MM.1S (cell line): Measurements from ENCODE around the gene MYL5.

Experiments used
- DNase-seq: peaks from one replicate; pipeline ENCODE4 v3.0.0-alpha.2; 2015
- H2AFZ ChIP-seq: fragments of 300-600 bp; sonication (generic); 2 replicates; pipeline ENCODE4 v1.6.0; 2016; ENCODE audit warnings: antibody characterized with exemption, low read length
- H3F3A ChIP-seq: fragments of 300-600 bp; sonication (generic); 2 replicates; pipeline ENCODE4 v1.6.1; 2016; ENCODE audit warnings: mild to moderate bottlenecking, antibody characterized with exemption, low read length, moderate library complexity, mixed read lengths; ENCODE audit not compliant: insufficient read depth
- H3K27ac ChIP-seq: fragments of 300-600 bp; sonication (generic); 2 replicates; pipeline ENCODE4 v1.5.1; 2016; ENCODE audit warnings: mild to moderate bottlenecking, low read length
- H3K27me3 ChIP-seq: fragments of 300-600 bp; sonication (generic); replicated peaks from 2 replicates; pipeline ENCODE4 v1.6.0; 2016; ENCODE audit warnings: low read length; ENCODE audit not compliant: insufficient read depth
- H3K36me3 ChIP-seq: fragments of 300-600 bp; sonication (generic); replicated peaks from 2 replicates; pipeline ENCODE4 v1.6.1; 2016; ENCODE audit warnings: mild to moderate bottlenecking, low read length, mixed read lengths; ENCODE audit not compliant: insufficient read depth
- H3K4me1 ChIP-seq: fragments of 300-600 bp; sonication (generic); 2 replicates; pipeline ENCODE4 v1.6.1; 2016; ENCODE audit warnings: low read length, mixed read lengths
- H3K4me2 ChIP-seq: fragments of 300-600 bp; sonication (generic); 2 replicates; pipeline ENCODE4 v1.6.0; 2016; ENCODE audit warnings: low read depth, low read length
- H3K4me3 ChIP-seq: fragments of 300-600 bp; sonication (generic); 2 replicates; pipeline ENCODE4 v1.5.1; 2016; ENCODE audit warnings: low read length, mixed read lengths
- H3K79me2 ChIP-seq: fragments of 300-600 bp; sonication (generic); 2 replicates; pipeline ENCODE4 v1.6.1; 2016; ENCODE audit warnings: mixed run types, low read length, mixed read lengths
- H3K9ac ChIP-seq: fragments of 300-600 bp; sonication (generic); 2 replicates; pipeline ENCODE4 v1.6.1; 2016; ENCODE audit warnings: low read length, mixed read lengths
- H3K9me2 ChIP-seq: fragments of 300-600 bp; sonication (generic); replicated peaks from 2 replicates; pipeline ENCODE4 v1.6.1; 2016; ENCODE audit warnings: mild to moderate bottlenecking, low read length, mixed read lengths; ENCODE audit not compliant: insufficient read depth
- H3K9me3 ChIP-seq: fragments of 300-600 bp; sonication (generic); replicated peaks from 2 replicates; pipeline ENCODE4 v1.6.1; 2016; ENCODE audit warnings: mild to moderate bottlenecking, low read length, mixed read lengths; ENCODE audit not compliant: insufficient read depth
- H4K20me1 ChIP-seq: fragments of 300-600 bp; sonication (generic); 2 replicates; pipeline ENCODE4 v1.6.1; 2016; ENCODE audit warnings: mild to moderate bottlenecking, low read length, moderate library complexity, mixed read lengths; ENCODE audit not compliant: insufficient read depth
- EZH2 ChIP-seq: fragments of 300-600 bp; sonication (generic); optimal IDR thresholded peaks from 2 replicates; pipeline ENCODE3; 2017; ENCODE audit warnings: low read depth, mild to moderate bottlenecking, antibody characterized with exemption, low read length, mixed read lengths
- EZH2phosphoT487 ChIP-seq: fragments of 300-600 bp; sonication (generic); IDR thresholded peaks from 2 replicates; pipeline ENCODE4 v1.6.1; 2018; ENCODE audit warnings: antibody characterized with exemption, low read length
- TF ChIP-seq, protein P1 (sequence below): fragments of 300-600 bp; sonication (generic); IDR thresholded peaks from 2 replicates; pipeline ENCODE4 v1.5.1; 2016; ENCODE audit warnings: antibody characterized with exemption, low read length, mixed read lengths

Gene MYL5

DNA sequence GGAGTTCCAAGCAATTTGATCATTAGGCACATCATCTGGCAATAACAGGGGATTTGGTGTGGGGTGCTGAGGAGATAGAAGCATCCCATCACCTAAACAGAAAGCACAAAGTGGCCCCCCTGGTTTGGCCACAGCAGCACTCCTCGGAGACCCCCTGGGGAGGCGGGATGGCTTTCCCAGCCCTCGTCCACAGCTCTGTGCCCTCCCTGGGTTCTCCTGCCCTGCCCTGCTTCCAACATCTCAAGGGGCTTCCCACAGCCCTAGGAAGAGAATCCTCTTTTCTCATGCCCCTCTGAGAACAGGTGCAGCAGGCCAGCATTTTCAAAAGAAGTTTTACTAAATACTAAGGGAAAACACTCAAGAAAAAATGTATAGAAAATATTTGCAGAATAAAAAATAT is 13.1 kb upstream of the MYL5 start:
- Histone ChIP-seq H3K4me1 (no peaks in the 10 kb centered on the region), H3K4me3 (no peak overlapping the region), H3K79me2 (no peaks in the 10 kb centered on the region), H3K36me3 (no peaks in the 10 kb centered on the region), H3K27ac (no peak overlapping the region), H3K27me3 (no peaks in the 10 kb centered on the region), H3K9me3 (no peaks in the 10 kb centered on the region), H3K9ac (no peak overlapping the region), H2AFZ (no peak overlapping the region), H3F3A (no peaks in the 10 kb centered on the region), H4K20me1 (no peaks in the 10 kb centered on the region), H3K9me2 (no peaks in the 10 kb centered on the region), H3K4me2 (no peak overlapping the region)
- DNase-seq = no peak
- TF ChIP-seq EZH2phosphoT487 = no peak
- TF ChIP-seq EZH2 = no peak
- TF ChIP-seq, protein P1, sequence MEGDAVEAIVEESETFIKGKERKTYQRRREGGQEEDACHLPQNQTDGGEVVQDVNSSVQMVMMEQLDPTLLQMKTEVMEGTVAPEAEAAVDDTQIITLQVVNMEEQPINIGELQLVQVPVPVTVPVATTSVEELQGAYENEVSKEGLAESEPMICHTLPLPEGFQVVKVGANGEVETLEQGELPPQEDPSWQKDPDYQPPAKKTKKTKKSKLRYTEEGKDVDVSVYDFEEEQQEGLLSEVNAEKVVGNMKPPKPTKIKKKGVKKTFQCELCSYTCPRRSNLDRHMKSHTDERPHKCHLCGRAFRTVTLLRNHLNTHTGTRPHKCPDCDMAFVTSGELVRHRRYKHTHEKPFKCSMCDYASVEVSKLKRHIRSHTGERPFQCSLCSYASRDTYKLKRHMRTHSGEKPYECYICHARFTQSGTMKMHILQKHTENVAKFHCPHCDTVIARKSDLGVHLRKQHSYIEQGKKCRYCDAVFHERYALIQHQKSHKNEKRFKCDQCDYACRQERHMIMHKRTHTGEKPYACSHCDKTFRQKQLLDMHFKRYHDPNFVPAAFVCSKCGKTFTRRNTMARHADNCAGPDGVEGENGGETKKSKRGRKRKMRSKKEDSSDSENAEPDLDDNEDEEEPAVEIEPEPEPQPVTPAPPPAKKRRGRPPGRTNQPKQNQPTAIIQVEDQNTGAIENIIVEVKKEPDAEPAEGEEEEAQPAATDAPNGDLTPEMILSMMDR = no peak

DNA sequence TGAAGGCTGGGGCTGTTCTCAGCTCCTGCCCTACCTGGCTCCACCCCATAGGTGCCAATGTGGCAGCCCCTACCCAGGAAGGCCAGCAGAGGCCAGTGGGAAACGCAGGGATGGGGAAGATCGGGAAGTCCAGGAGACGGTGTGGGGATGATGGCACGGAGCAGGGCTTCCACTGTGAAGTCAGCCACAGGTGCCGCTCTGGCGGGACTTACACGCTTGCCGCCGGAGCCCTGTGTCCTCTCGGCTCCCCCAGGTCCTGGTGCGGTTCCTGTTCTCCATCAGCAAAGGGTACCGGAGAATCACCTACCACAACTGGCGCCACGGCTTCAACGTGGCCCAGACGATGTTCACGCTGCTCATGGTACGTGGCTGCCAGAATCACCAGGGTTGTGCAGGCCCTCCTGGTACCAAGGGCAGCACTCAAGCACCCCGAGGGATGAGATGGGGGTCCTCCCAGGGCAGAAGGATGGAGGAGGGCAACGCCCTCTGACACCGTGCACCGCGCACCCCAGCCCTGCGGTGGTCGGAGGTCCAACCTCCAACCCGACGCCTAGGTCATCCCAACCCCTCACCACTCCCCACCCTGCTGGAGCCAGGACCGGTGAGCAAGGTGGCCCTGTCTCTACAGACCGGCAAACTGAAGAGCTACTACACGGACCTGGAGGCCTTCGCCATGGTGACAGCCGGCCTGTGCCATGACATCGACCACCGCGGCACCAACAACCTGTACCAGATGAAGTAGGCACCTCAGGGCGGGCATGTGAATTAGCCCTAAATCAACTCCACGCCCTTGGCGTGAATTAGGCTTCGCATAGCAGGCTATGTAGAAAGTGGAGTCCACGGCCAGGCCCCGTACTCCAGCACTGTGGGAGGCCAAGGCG is 12.2 kb upstream of the MYL5 start:
- TF ChIP-seq, protein P1 = no peak
- TF ChIP-seq EZH2phosphoT487 = no peak
- TF ChIP-seq EZH2 = no peak
- Histone ChIP-seq H3K4me1 (no peaks in the 10 kb centered on the region), H4K20me1 (no peaks in the 10 kb centered on the region), H3K4me2 (no peak overlapping the region), H2AFZ (no peak overlapping the region), H3K9ac (no peak overlapping the region), H3K36me3 (no peaks in the 10 kb centered on the region), H3K9me2 (no peaks in the 10 kb centered on the region), H3K9me3 (no peaks in the 10 kb centered on the region), H3K4me3 (no peak overlapping the region), H3K79me2 (no peaks in the 10 kb centered on the region), H3F3A (no peaks in the 10 kb centered on the region), H3K27me3 (no peaks in the 10 kb centered on the region), H3K27ac (no peak overlapping the region)
- DNase-seq = no peak

DNA sequence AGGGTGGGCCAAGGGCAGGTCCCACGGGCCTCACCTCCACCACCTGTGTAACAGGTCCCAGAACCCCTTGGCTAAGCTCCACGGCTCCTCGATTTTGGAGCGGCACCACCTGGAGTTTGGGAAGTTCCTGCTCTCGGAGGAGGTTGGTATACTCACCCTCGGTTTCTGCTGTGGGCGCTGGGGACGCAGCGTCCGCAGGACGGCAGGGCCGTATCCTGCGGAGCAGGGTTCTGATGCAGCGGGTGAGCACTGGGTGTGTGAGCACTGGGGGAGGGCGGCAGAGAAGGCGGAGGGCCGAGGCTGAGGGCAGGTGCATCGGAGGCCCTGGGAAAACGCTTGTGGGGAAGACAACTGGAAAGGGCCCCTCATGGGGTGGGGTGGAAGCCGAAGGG is 11.3 kb upstream of the MYL5 start:
- Histone ChIP-seq H3K4me2 (no peak overlapping the region), H3K9me2 (no peaks in the 10 kb centered on the region), H2AFZ (no peak overlapping the region), H3K27ac (no peak overlapping the region), H3K4me3 (no peak overlapping the region), H3K9me3 (no peaks in the 10 kb centered on the region), H3K79me2 (no peaks in the 10 kb centered on the region), H3K4me1 (no peaks in the 10 kb centered on the region), H3K9ac (no peak overlapping the region), H3F3A (no peaks in the 10 kb centered on the region), H4K20me1 (no peaks in the 10 kb centered on the region), H3K36me3 (no peaks in the 10 kb centered on the region), H3K27me3 (no peaks in the 10 kb centered on the region)
- no peak for DNase-seq
- TF ChIP-seq EZH2phosphoT487 = no peak
- TF ChIP-seq EZH2 = no peak
- TF ChIP-seq, protein P1 = no peak
